Panc1 (cell line): ENCODE data around the gene BBS9. TPM values are rescaled to one million over a fixed set of nuclear protein-coding genes. Genes with fewer than 3 reads are reported as not detected.
"Not testable (repeated sequence)": the region's sequence is repeated elsewhere in the genome, so short reads cannot be mapped to it uniquely, and the experiment has no call there.

ENCODE experiments used
- ATAC-seq: fragments of 200-7000 bp; cut with Tn5 transposase; 2 replicates; pipeline ENCODE4 v1.9.1; 2020; ENCODE audit warnings: mild to moderate bottlenecking, moderate library complexity
- BruUV-seq: library from RNA; stranded (reverse); fragments of 400-500 nt; replicated peaks from 2 replicates; lab custom pipeline; 2021; lab: Mats Ljungman, UMichigan
- CTCF ChIA-PET: fragments of 300-600 bp; sonication (Branson Sonifier 250); formaldehyde crosslinking; loops from one replicate; lab custom pipeline; 2022; ENCODE audit warnings: antibody characterized with exemption; lab: Charles Lee
- POLR2A ChIA-PET: fragments of 300-600 bp; sonication (Branson Sonifier 250); formaldehyde crosslinking; loops from one replicate; lab custom pipeline; 2022; ENCODE audit warnings: antibody characterized with exemption; lab: Charles Lee
- DNase-seq: peaks from one replicate; pipeline ENCODE4 v3.0.0-alpha.2; 2010; ENCODE audit warnings: low read depth, low spot score
- H3K27ac ChIP-seq: 2 replicates; pipeline ENCODE4 v1.5.1; 2011; ENCODE audit warnings: mild to moderate bottlenecking, low read length, inconsistent platforms
- H3K27me3 ChIP-seq: fragments of 200-500 bp; sonication (Bioruptor generic); 2 replicates; pipeline ENCODE4 v1.6.0; 2014; ENCODE audit warnings: low read length, inconsistent platforms; ENCODE audit not compliant: control insufficient read depth, insufficient read depth
- H3K36me3 ChIP-seq: fragments of 200-500 bp; sonication (Bioruptor generic); 2 replicates; pipeline ENCODE4 v1.5.1; 2014; ENCODE audit warnings: inconsistent platforms, mild to moderate bottlenecking, low read length, moderate library complexity; ENCODE audit not compliant: control insufficient read depth, insufficient read depth
- H3K4me1 ChIP-seq: 2 replicates; pipeline ENCODE4 v1.5.1; 2011; ENCODE audit warnings: inconsistent platforms, mild to moderate bottlenecking, low read length, moderate library complexity; ENCODE audit not compliant: control insufficient read depth, insufficient read depth
- H3K4me3 ChIP-seq, 2 experiments: 2 replicates each; pipeline ENCODE4 v1.5.1; 2011 to 2012; ENCODE audit warnings: low read depth in 2 of 2, low read length in 2 of 2, mild to moderate bottlenecking in 2 of 2, inconsistent platforms in 1 of 2, moderate library complexity in 1 of 2
- H3K9me3 ChIP-seq: fragments of 200-500 bp; sonication (Bioruptor generic); 2 replicates; pipeline ENCODE4 v1.5.1; 2014; ENCODE audit warnings: low read depth, mild to moderate bottlenecking, inconsistent platforms, low read length, moderate library complexity; ENCODE audit not compliant: control insufficient read depth, insufficient read depth
- POLR2AphosphoS5 ChIP-seq: IDR thresholded peaks from 2 replicates; pipeline ENCODE4 v1.6.1; 2012; ENCODE audit warnings: mild to moderate bottlenecking, low read depth, low read length, moderate library complexity
- SIN3A ChIP-seq: IDR thresholded peaks from 2 replicates; pipeline ENCODE4 v1.6.1; 2012; ENCODE audit warnings: low read depth, mild to moderate bottlenecking, low read length, moderate library complexity, borderline replicate concordance; ENCODE audit not compliant: insufficient read depth
- TCF7L2 ChIP-seq: IDR thresholded peaks from 2 replicates; pipeline ENCODE4 v1.6.1; 2011; ENCODE audit warnings: mild to moderate bottlenecking, low read depth, low read length, inconsistent platforms
- in situ Hi-C: cut with HindIII; loops from 2 replicates; pipeline ENCODE4 v1.10.0; 2016; ENCODE audit warnings: low sequenced_read_pairs, low pct_unique_long_range_greater_than_20kb
- intact Hi-C: fragments of 100-400 bp; cut with micrococcal nuclease; formaldehyde crosslinking; loops from one replicate; pipeline ENCODE4 v1.10.0; 2022; ENCODE audit not compliant: unreplicated experiment
- total RNA-seq: library from RNA; stranded (reverse); gene quantifications from one replicate; pipeline ENCODE4 v1.2.1, GENCODE V29; 2021; ENCODE audit not compliant: unreplicated experiment
- TF ChIP-seq, protein P1 (sequence below), 2 experiments: IDR thresholded peaks; 2 replicates each; pipeline ENCODE4 v1.6.1; 2011 to 2012; ENCODE audit warnings: low read depth in 2 of 2, control low read depth in 1 of 2, low read length in 1 of 2, mild to moderate bottlenecking in 1 of 2, moderate library complexity in 1 of 2; ENCODE audit not compliant: insufficient read depth in 1 of 2
- TF ChIP-seq, protein P2 (sequence below): fragments of 450-650 bp; IDR thresholded peaks from 2 replicates; pipeline ENCODE4 v1.5.1; 2017; ENCODE audit warnings: mild to moderate bottlenecking

BBS9 gene
- total RNA-seq, 1 experiment from 2014 or later = 6.9 TPM

DNA sequence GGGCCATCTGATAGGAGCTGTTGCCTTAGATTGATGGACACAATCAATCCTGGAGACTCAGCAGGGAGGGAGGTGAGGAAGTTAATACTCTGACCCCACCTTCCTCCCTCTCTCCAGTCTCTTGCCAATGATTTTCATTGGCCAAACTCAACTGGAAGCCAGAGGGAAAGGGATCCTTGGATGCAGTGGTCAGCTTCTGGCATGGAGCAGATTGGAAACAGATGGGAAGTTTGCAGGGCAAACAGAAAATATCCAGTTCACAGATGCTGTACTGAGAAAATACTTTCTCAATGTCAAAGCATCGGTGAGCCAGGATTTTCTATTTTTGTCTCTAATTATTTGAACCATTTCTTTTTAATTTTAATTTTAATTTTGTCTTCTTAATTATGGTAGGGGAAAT lies 170.8 kb downstream of the BBS9 start:
- Histone ChIP-seq H3K27ac (no peak overlapping the region), H3K9me3 (peaks cover 6% of the 10 kb centered on the region; the same call in 1 of the 2 replicates), H3K4me1 (no peaks in the 10 kb centered on the region), H3K27me3 (no peaks in the 10 kb centered on the region), H3K36me3 (no peaks in the 10 kb centered on the region), H3K4me3 (no peak overlapping the region)
- DNase-seq = no peak
- BruUV-seq = no TSS peak
- TF ChIP-seq SIN3A = no peak
- TF ChIP-seq, protein P1, sequence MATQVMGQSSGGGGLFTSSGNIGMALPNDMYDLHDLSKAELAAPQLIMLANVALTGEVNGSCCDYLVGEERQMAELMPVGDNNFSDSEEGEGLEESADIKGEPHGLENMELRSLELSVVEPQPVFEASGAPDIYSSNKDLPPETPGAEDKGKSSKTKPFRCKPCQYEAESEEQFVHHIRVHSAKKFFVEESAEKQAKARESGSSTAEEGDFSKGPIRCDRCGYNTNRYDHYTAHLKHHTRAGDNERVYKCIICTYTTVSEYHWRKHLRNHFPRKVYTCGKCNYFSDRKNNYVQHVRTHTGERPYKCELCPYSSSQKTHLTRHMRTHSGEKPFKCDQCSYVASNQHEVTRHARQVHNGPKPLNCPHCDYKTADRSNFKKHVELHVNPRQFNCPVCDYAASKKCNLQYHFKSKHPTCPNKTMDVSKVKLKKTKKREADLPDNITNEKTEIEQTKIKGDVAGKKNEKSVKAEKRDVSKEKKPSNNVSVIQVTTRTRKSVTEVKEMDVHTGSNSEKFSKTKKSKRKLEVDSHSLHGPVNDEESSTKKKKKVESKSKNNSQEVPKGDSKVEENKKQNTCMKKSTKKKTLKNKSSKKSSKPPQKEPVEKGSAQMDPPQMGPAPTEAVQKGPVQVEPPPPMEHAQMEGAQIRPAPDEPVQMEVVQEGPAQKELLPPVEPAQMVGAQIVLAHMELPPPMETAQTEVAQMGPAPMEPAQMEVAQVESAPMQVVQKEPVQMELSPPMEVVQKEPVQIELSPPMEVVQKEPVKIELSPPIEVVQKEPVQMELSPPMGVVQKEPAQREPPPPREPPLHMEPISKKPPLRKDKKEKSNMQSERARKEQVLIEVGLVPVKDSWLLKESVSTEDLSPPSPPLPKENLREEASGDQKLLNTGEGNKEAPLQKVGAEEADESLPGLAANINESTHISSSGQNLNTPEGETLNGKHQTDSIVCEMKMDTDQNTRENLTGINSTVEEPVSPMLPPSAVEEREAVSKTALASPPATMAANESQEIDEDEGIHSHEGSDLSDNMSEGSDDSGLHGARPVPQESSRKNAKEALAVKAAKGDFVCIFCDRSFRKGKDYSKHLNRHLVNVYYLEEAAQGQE (IDR thresholded peaks at IDR 0.05; ENCODE audit: insufficient read depth in 1 of 2, low read depth in 2 of 2, low read length in 1 of 2) = no peak
- TF ChIP-seq POLR2AphosphoS5 = no peak
- TF ChIP-seq TCF7L2 = no peak
- TF ChIP-seq, protein P2, sequence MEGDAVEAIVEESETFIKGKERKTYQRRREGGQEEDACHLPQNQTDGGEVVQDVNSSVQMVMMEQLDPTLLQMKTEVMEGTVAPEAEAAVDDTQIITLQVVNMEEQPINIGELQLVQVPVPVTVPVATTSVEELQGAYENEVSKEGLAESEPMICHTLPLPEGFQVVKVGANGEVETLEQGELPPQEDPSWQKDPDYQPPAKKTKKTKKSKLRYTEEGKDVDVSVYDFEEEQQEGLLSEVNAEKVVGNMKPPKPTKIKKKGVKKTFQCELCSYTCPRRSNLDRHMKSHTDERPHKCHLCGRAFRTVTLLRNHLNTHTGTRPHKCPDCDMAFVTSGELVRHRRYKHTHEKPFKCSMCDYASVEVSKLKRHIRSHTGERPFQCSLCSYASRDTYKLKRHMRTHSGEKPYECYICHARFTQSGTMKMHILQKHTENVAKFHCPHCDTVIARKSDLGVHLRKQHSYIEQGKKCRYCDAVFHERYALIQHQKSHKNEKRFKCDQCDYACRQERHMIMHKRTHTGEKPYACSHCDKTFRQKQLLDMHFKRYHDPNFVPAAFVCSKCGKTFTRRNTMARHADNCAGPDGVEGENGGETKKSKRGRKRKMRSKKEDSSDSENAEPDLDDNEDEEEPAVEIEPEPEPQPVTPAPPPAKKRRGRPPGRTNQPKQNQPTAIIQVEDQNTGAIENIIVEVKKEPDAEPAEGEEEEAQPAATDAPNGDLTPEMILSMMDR = no peak
- CTCF ChIA-PET = no interaction called here
- in situ Hi-C loops (no loop called here), intact Hi-C loops (no loop called here)
- POLR2A ChIA-PET = no interaction called here
- ATAC-seq = no peak

DNA sequence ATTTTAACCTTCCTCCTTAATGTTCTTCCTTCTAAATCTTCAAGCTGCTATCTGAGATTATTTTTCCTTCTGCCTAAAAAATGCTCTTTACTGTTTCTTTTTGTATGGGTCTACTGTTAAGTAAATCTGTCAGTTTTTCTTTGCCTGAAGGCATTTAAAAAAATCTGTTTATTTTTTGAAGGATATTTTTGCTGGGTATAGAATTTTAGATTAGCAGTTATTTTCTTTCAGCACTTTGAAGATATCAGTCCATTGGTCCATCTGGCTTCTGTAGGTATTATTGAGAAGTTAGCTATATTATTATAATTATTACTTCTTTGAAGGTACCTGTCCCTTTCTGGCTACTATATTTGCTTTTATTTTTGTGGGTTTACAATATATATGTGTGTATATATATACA lies 171.4 kb downstream of the BBS9 start:
- in situ Hi-C loops (no loop called here), intact Hi-C loops (no loop called here)
- no peak overlapping the region for H3K4me3 ChIP-seq
- TF ChIP-seq, protein P2 = no peak
- no peak for TF ChIP-seq SIN3A
- no peaks in the 10 kb centered on the region for H3K27me3 ChIP-seq
- ATAC-seq (no peak), DNase-seq (no peak)
- ChIA-PET CTCF (no interaction called here), POLR2A (no interaction called here)
- H3K4me1 ChIP-seq = no peaks in the 10 kb centered on the region
- no peak overlapping the region for H3K27ac ChIP-seq
- no TSS peak for BruUV-seq
- no peaks in the 10 kb centered on the region for H3K36me3 ChIP-seq
- peaks cover 6% of the 10 kb centered on the region; the same call in 1 of the 2 replicates for H3K9me3 ChIP-seq

DNA sequence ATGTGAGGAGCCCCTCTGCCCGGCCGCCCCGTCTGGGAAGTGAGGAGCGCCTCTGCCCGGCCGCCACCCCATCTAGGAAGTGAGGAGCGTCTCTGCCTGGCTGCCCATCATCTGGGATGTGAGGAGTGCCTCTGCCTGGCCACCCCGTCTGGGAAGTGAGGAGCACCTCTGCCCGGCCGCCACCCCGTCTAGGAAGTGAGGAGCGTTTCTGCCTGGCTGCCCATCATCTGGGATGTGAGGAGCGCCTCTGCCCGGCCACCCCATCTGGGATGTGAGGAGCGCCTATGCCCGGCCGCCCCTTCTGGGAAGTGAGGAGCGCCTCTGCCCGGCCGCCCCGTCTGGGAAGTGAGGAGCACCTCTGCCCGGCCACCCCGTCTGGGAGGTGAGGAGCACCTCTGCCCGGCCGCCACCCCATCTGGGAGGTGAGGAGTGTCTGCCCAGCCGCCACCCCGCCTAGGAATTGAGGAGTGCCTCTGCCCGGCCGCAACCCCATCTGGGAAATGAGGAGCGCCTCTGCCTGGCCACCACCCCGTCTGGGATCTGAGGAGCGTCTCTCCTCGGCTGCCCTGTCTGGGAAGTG lies 174.7 kb downstream of the BBS9 start:
- POLR2A ChIA-PET = not testable (repeated sequence)

More for the DNA sequence above, 174.7 kb downstream of the BBS9 start:
- DNase-seq, intact Hi-C loops, CTCF ChIA-PET, BruUV-seq, ATAC-seq, H3K4me3 ChIP-seq, H3K4me1 ChIP-seq, H3K36me3 ChIP-seq, H3K27ac ChIP-seq, H3K27me3 ChIP-seq, H3K9me3 ChIP-seq, in situ Hi-C loops: not testable (repeated sequence)
